Stimulated activated CD8-positive, alpha-beta memory T cell treated with anti-CD3 and anti-CD28 coated beads, Interleukin-4, amount 100 ng/mL, for 48 hours (primary cell): ENCODE results near the gene SERBP1.
A peak's percentile ranks its signal among the peaks of the same experiment; 100 is the strongest.
"Not testable (repeated sequence)": the region's sequence is repeated elsewhere in the genome, so short reads cannot be mapped to it uniquely, and the experiment has no call there.

Experiments used
- DNase-seq: peaks from one replicate; pipeline ENCODE4 v3.0.0-alpha.2; 2020

The SERBP1 gene

GRCh38 chr1:67430358-67431155, at the start of gene SERBP1:
Gene SERBP1, minus strand, starts transcription at chr1:67430402. Its CDS starts 102 bp downstream, at chr1:67430300.
- DNase-seq, result peak; percentile 94

GRCh38 chr1:67479146-67479891, 49.1 kb upstream of the SERBP1 start:
- peak; percentile 34 for DNase-seq

- no peak for DNase-seq
These were observed 46.7 kb upstream of the SERBP1 start for GRCh38 chr1:67476906-67477305.

- DNase-seq, result no peak
These were observed 45.8 kb upstream of the SERBP1 start for GRCh38 chr1:67476006-67476482.

GRCh38 chr1:67472056-67472455, 41.9 kb upstream of the SERBP1 start:
- no peak for DNase-seq

GRCh38 chr1:67469431-67469830, 39.2 kb upstream of the SERBP1 start:
- no peak for DNase-seq

- no peak for DNase-seq
These were observed 38.0 kb upstream of the SERBP1 start for GRCh38 chr1:67468066-67468718.

GRCh38 chr1:67465375-67465774, 35.2 kb upstream of the SERBP1 start:
- no peak for DNase-seq

GRCh38 chr1:67464746-67465145, 34.5 kb upstream of the SERBP1 start:
- DNase-seq, result no peak

- no peak for DNase-seq
These were observed 33.9 kb upstream of the SERBP1 start for GRCh38 chr1:67464058-67464457.

GRCh38 chr1:67463298-67463955, 33.2 kb upstream of the SERBP1 start:
- no peak for DNase-seq

- DNase-seq, result no peak
These were observed 30.7 kb upstream of the SERBP1 start for GRCh38 chr1:67460676-67461500.

- no peak for DNase-seq
These were observed 28.9 kb upstream of the SERBP1 start for GRCh38 chr1:67459068-67459467.

- DNase-seq, result no peak
These were observed 28.5 kb upstream of the SERBP1 start for GRCh38 chr1:67458663-67459062.

- no peak for DNase-seq
These were observed 27.0 kb upstream of the SERBP1 start for GRCh38 chr1:67457247-67457646.

GRCh38 chr1:67451815-67452214, 21.6 kb upstream of the SERBP1 start:
- no peak for DNase-seq

- DNase-seq, result no peak
These were observed 21.2 kb upstream of the SERBP1 start for GRCh38 chr1:67451356-67451755.

- no peak for DNase-seq
These were observed 16.7 kb upstream of the SERBP1 start for GRCh38 chr1:67446893-67447292.

GRCh38 chr1:67446014-67446413, 15.8 kb upstream of the SERBP1 start:
- not testable (repeated sequence) for DNase-seq

GRCh38 chr1:67441739-67442281, 11.6 kb upstream of the SERBP1 start:
- no peak for DNase-seq

- peak; percentile 58 for DNase-seq
These were observed 11.0 kb upstream of the SERBP1 start for GRCh38 chr1:67441183-67441582.

GRCh38 chr1:67440339-67440738, 10.1 kb upstream of the SERBP1 start:
- no peak for DNase-seq
